ENCODE data around the gene GNG4.

The GNG4 gene

DNA sequence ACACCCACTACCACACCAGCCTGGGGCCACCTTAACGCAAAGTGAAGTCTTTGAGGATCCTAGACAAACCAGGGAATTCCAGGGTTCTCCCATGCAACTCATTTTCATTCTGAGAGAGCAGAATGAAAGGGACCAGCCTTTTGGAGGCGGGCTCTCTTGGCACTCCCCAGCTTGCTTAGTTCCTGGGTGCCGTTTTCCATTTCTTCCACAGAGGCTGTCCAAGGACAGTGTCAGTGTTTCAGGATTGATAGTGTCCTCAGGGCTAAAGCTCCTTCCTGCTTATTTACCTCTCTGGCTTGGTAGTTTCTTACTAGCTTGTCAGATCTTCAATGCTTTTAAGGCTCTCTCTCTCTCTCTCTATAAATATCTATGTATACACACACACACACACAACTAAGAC lies 30.1 kb upstream of the GNG4 start:
- TF ChIP-seq, protein P1, sequence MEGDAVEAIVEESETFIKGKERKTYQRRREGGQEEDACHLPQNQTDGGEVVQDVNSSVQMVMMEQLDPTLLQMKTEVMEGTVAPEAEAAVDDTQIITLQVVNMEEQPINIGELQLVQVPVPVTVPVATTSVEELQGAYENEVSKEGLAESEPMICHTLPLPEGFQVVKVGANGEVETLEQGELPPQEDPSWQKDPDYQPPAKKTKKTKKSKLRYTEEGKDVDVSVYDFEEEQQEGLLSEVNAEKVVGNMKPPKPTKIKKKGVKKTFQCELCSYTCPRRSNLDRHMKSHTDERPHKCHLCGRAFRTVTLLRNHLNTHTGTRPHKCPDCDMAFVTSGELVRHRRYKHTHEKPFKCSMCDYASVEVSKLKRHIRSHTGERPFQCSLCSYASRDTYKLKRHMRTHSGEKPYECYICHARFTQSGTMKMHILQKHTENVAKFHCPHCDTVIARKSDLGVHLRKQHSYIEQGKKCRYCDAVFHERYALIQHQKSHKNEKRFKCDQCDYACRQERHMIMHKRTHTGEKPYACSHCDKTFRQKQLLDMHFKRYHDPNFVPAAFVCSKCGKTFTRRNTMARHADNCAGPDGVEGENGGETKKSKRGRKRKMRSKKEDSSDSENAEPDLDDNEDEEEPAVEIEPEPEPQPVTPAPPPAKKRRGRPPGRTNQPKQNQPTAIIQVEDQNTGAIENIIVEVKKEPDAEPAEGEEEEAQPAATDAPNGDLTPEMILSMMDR (IDR thresholded peaks at IDR 0.05; ENCODE audit: low read depth, low read length, missing control alignments) = no peak
- no peak overlapping the region for H3K4me3 ChIP-seq (ENCODE audit: low read depth, low read length)
- in situ Hi-C loops (cut with HindIII; ENCODE audit: low sequenced_read_pairs) = no loop called here
- no peak for DNase-seq (ENCODE audit: low read depth)

DNA sequence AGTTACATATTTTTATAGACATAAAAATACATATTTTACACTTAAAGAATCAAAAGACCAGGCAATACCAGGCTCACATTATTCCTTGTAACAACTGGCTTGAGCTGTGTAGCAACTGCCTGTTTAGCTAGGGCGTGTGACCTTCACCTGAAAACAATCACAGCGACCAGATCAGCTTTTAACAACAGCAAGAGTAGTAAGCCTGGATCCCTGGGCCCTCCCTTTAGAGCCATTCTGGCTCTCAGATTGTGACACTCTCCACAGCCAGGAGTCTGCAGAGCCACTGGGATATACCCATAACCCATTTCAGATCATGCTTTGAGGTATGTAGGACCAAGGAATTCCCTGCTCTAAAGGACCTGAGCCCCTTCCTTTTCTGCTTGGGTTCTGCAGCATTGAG lies 29.4 kb upstream of the GNG4 start:
- H3K4me3 ChIP-seq (ENCODE audit: low read depth, low read length) = no peak overlapping the region
- TF ChIP-seq, protein P1 (IDR thresholded peaks at IDR 0.05; ENCODE audit: low read depth, low read length, missing control alignments) = no peak
- no peak for DNase-seq (ENCODE audit: low read depth)
- in situ Hi-C loops (cut with HindIII; ENCODE audit: low sequenced_read_pairs) = no loop called here

DNA sequence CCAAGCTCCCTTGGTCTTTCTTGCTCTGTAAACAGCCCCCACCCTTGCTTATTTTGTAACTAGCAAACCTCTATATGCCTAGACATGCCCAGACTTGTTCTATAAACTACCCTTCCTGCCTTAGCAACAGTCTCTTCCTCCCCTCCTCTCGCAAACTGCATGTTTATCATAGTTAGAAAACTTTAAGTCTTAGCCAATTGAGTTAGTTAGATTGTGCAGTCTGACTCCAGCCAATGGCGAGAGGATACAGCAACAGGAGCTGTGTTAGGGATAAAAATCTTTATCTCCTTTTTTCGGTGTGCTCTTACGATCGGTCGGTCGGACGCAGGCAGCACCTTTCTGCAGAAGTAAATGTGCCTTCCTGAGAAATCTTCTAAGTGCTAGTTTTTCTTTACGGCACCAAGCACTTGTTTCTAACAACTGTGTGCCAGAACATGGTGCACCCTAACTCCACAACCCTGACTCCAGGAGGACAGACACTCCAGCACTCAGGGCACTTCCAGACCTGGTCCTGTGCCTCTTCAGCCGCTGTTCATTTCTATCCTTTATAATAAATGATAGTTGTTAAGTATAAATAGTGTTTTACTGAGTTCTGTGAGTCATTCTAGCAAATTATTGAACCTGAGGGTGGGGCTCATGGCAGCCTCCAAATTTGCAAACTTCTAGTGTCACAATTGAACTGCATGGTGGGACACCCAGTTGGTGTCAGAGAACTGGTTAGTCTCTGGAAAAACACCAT lies 25.7 kb upstream of the GNG4 start:
- in situ Hi-C loops (cut with HindIII; ENCODE audit: low sequenced_read_pairs) = no loop called here
- TF ChIP-seq, protein P1 (IDR thresholded peaks at IDR 0.05; ENCODE audit: low read depth, low read length, missing control alignments) = no peak
- no peak for DNase-seq (ENCODE audit: low read depth)
- H3K4me3 ChIP-seq (ENCODE audit: low read depth, low read length) = no peak overlapping the region

DNA sequence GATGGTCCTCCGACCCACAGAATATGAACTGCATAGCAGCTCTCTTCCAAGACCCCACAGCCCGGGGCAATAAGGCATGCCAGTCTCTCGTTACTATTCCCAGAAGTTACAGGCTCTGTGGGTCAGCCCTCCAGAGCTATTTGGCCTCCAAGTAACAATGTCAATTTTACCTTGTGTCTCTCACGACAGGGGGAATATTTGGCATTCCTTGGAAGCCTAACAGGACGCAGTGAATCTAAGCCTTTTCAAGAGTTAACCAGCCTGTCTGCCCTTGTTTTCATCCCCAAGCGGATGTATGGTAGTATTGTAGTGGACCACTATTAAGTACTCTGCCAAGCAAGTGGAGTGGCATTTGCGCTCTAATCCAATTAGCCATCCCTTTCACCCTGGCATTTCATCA lies 24.4 kb upstream of the GNG4 start:
- no peak for DNase-seq (ENCODE audit: low read depth)
- TF ChIP-seq, protein P1 (IDR thresholded peaks at IDR 0.05; ENCODE audit: low read depth, low read length, missing control alignments) = no peak
- H3K4me3 ChIP-seq (ENCODE audit: low read depth, low read length) = no peak overlapping the region
- in situ Hi-C loops (cut with HindIII; ENCODE audit: low sequenced_read_pairs) = no loop called here

DNA sequence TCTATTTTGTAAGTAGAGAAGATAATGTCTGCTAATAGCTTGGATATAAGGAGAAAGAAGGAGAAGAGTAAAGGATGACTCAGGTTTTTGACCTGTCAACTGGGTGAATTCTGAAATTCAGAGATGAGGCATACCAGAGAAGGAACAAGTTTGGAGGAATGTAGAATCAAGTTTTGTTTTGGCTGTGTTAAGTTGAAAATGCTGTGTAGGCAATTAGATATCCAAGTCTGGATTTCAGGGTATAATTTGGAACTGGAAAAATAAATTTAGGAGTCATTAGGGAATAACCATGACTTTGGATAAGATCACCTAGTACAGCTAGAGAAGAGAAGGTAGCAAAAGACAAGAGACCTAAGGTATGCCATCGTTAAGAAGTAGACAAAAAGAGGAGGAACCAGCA lies 22.4 kb upstream of the GNG4 start:
- TF ChIP-seq, protein P1 (IDR thresholded peaks at IDR 0.05; ENCODE audit: low read depth, low read length, missing control alignments) = no peak
- DNase-seq (ENCODE audit: low read depth) = no peak

DNA sequence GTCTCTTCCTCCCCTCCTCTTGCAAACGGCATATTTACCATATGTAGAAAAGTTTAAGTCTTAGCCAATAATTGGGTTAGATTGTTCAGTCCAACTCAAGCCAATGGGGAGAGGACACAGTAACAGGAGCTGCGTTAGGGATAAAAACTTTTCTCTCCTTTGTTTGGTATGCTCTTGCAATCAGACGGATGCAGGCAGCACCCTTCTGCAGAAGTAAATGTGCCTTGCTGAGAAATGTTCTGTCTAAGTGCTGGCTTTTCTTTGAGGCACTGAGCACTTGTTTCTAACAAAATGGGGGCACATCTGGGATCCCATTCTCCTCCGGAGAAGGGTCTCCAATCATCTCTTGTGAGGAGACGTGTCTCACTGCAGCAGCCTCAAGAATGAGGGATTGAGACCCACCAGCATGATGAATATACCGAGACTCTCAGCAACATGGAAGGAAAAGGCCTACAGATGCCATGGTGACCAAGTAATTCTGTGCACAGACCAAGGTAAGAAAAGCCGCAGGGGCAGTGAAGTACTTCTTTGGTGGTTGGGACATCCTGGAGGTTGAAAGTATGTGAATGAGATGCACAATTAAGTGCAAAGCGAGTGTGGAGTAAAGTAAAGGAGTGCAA lies 20.7 kb upstream of the GNG4 start:
- in situ Hi-C loops (cut with HindIII; ENCODE audit: low sequenced_read_pairs) = no loop called here
- H3K4me3 ChIP-seq (ENCODE audit: low read depth, low read length) = no peak overlapping the region
- TF ChIP-seq, protein P1 (IDR thresholded peaks at IDR 0.05; ENCODE audit: low read depth, low read length, missing control alignments) = no peak
- DNase-seq (ENCODE audit: low read depth) = no peak

More for the DNA sequence above, 22.4 kb upstream of the GNG4 start:
- H3K4me3 ChIP-seq (ENCODE audit: low read depth, low read length) = no peak overlapping the region
- in situ Hi-C loops (cut with HindIII; ENCODE audit: low sequenced_read_pairs) = no loop called here

All from astrocyte of the cerebellum (primary cell).